Measurements from ENCODE around the gene TRPV6.

TRPV6 gene

DNA sequence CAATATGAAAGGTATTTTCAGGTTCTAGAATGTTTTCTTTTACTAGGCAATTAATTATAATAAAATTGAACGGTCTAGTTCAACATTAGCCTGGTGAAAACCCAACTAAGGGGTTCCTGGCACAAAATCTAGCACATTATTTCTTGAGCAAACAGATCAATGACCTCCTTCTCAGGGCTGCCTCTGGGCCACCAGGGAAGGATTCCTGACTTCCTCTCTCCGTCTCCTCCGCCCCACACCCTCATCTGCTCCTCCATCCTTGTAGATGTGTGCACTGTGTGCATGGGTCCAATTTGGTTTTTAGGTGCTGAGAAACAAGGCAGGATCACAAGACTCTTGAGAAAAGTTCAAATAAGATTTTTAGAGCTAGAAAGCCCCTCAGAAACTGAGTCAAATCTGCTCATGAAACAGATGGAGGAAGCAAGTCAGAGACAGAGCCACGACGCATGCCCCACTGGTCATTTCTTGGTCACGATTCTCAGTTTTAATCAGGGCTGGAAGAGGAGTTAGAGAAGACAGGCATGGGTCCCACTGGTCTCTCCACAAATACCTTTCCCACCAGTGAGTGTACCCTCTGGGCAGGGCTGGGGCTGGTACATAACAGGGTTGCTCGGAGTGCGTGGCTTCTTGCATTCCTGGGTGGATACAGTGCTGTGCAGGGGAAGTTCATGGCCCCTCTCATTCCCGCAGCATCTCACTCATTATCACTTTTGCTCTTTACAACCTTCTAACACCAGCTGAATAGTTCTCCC, 3.8 kb downstream of the TRPV6 start:
- no peak for DNase-seq

DNA sequence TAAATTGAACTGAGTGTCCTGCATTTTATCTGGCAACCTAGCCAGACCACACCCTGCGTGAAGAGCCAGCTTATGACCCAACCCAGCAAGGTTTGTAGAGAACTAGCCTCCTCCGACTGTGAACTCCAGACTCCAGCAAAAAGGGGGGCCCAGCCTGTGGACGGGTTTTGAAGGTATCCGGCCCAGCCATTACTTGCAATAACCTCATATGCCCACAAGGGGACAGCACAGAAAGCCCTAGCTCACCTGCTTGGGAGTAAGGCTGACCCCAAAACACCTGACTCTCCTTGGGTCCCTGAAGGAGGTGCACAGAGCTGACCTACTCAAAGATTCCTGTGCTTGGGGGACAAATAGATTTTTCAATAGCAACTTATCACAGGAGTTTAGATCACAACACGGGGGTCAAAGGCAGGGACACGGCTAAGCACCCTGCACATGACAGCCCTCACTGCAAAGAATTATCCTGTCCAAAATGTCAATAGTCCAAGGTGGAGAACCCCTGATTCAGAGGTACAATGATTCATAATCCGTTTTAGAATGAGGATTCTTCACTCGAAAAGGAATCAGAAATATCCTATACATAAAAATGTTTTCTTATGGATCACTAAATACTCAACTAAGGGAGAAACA, 4.6 kb downstream of the TRPV6 start:
- peak; percentile 27 for DNase-seq

GRCh38 chr7:142879060-142879459, 6.5 kb downstream of the TRPV6 start:
- DNase-seq, result no peak

- peak; percentile 40 for DNase-seq
These were observed 7.2 kb downstream of the TRPV6 start for GRCh38 chr7:142878315-142878714.

DNA sequence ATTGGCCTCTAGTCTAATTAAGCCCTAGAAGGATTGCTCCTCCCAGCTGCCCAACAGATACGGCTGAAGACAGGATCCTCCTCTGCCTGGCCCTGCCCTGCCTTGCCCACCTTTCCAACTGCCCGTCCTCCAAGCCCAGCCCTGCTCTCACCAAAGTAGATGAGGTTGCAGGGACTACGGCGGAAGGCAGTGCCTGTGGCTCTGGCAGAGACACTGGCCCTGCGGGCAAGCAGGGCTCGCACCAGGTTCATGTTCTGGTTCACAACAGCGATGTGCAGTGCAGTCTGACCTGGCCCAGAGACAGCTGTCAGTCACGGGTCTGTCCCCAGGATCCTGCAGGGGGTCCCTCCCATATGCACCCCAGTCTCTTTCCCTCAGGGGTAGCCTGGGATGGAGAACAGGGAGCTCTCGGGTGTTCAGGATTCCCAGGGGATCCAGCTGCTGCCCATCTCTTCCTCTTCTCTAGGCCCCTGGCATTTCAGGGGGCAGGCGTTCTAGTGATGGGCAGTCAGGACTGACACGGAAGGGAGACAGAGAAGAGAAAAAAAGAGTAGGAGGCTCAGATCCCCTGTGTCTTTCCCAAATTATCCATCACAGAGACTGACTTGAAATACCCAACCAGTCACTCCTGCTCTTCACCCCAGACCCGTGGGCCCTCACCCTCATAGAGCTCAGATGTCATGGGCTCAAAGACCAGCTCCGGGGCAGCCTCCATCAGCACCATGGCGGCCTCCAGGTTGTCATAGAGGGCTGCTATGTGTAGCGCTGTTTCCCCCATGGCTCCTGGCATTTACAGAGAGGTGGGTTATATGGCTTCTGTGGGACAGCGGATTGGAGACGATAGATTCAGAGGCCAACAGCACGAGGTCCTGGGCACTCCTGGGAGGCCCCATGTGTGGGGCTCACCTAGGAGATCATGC, 8.3 kb downstream of the TRPV6 start:
- DNase-seq, result no peak

GRCh38 chr7:142876236-142876960, 9.1 kb downstream of the TRPV6 start:
- no peak for DNase-seq

DNA sequence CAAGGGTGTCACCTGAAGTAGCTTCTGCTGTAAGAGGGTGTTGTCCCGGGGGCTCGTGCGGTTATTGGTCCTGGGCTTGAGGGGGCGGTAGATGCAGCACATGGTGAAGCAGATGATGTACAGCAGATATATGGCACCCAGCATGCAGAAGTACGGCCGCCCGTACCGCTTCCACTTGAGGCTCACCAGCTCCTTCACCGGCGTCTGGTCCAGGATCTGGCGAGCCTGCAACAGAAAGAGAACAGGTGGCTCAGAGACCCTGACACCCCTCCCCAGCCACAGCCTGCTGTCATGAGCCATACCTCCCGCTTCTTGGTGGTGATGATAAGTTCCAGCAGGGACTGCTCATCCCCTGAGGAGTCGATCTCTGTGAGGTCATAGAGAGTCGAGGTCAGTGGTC, 10.1 kb downstream of the TRPV6 start:
- no peak for DNase-seq

DNA sequence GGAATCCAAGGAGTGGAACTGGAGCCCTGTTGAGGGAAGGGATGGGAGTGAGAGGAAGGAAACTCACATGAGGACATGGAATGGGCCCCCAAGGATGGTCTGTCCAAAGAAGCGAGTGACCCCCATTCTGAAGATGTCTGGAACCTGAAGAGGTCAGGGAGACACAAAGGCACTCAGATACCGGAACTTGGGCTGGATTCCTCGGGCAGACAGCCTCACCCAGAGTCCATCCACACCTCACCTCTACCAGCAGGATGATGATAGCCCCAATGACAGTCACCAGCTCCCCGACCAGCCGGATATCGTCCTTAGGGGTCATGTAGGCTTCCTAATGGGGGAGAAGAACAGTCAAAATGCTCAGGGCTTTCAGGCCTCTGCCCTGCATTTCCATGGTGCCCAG, 10.7 kb downstream of the TRPV6 start:
- DNase-seq, result no peak

GRCh38 chr7:142874409-142874808, 11.1 kb downstream of the TRPV6 start:
- no peak for DNase-seq

DNA sequence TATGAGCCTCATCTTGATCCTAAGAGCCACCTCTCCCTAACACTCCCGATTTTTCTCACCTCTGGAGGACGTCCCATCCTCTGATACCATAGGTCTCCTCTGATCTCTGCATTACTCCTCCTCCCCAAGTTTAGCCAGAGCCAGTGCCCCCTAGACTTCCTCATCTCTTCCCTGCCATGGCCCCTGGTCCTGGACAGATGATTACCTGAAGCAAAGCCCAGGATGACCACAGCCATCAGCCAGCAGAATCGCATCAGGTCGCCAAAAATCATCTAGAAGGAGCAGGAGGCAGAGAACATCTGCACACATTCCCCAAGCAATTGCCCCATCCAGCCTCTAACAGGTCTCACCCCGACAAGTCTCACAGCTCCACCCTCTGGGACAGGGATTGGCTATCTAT, 11.7 kb downstream of the TRPV6 start:
- DNase-seq, result no peak

DNA sequence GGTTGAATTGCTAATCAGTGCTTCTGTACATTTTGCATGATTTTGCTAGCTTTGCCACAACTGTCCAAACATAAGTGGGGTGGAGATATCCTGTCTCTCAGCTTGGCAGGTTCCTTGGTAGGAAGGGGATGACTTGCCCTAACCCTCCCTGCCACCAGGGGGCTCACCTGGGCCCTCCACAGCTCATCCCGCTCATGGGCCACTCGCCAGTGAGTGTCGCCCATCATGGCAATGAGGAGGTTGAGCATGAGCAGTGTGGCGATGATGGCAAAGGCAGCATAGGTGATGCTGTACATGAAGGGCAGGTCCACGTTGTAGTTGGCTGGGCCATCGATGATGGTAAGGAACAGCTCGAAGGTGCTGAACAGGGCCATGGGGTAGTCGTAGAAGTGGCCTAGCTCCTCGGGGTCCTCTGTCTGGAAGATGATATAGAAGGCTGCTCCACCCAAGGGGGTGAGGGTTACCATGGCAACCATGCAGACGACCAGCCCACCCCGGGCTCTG, 12.2 kb downstream of the TRPV6 start:
- no peak for DNase-seq

DNA sequence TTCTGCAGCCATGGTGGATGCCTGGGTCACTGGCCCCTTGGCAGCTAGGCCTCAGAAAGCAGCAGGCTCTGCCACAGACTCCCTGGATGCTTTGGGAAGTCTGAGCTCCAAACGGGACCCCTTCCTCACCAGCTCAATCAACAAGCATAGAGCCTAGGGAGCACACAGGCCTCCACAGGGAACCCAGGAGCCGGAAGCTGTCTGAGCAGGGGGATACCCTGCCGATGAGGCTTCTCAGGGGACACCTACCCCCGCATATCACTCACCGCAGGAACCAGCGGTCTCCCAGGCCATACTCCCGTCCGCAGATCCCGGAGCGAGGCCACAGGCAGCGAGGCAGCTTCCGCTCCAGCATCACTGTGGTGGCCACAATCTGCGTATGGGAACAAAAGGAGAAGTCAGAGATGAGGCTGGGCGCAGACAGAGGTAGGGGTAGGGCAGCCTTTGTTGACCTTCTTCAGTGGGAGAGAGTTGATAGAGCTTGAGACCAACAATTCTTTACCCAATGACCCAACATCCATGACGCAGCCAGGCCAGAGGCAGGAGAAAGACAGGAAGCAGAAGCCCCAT, 13.4 kb downstream of the TRPV6 start:
- DNase-seq, result no peak

- DNase-seq, result no peak
These were observed 14.1 kb downstream of the TRPV6 start for GRCh38 chr7:142871260-142872105.

DNA sequence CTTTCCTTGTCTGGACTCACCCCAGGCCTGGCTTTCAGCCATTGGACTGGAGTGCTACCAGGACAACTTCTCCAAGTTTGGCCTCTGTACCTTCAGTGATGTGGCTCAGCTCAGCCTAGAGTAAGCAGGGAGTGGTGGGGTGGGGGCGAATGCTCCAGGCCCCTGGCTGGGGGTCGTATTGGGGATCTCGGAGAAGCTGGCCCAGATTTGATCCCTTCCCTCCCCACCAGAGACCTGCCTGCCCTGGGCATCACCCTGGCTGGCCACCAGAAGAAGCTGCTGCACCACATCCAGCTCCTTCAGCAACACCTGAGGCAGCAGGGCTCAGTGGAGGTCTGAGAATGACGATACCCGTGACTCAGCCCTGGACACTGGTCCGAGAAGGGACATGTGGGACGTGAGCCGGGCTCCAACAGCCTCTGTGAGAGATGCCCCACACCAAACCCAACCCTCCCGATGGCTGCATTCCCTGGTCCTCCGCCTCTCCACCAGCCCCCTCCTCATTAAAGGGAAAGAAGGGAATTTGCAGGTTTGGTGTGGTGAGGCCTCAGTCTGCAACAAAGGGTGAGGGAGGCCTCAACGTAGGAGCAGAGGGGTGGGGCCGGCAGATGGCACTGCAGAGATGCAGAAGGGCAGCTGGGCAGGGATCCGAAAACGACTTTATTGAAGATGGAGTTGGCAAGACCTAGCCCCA, 14.8 kb downstream of the TRPV6 start:
- no peak for DNase-seq

DNA sequence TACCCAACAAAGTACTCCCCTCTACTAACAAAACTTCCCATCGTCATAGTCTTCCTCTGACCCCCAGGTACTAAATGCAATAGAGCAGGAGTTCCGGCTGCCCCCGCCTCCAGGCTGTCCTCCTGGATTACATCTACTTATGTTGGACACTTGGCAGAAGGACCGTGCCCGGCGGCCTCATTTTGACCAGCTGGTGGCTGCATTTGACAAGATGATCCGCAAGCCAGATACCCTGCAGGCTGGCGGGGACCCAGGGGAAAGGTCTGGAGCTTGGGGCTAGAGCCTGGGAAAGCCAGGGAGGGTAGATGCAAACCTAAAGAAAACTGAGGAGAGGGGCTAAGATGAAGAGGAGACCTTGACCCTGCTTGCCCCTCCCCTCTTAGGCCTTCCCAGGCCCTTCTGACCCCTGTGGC, 15.4 kb downstream of the TRPV6 start:
- DNase-seq, result no peak

DNA sequence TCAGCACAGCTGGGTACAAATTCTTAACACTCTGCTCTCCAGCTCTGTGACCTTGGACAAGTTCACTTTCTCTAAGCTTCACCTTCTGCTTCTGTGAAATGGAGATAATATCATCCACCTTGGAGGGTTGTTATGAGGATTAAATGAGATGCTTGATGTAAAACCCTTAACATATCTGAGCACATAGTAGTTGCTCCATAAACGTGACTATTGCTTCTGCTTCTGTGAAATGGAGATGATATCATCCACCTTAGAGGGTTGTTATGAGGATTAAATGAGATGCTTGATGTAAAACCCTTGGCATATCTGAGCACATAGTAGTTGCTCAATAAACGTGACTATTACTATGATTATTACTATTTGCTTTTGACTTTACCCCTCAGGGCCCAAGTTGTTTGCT, 16.1 kb downstream of the TRPV6 start:
- DNase-seq, result no peak

DNA sequence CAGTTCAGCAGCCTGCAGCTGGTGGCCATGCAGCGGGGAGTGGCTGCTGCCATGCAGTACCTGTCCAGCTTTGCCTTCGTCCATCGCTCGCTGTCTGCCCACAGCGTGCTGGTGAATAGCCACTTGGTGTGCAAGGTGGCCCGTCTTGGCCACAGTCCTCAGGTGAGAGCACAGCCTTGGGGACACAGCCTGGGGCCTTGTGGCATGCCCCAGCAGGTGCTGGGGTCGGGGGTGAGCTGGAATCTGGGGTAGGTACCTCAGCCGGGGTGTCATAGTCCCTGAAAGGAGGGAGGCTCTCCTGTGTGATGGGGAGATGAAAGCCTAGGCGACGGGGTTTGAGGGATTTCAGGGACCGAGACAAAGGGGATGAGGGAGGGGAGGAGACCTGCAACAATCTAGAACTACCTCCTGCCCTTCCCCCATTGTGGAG, 16.5 kb downstream of the TRPV6 start:
- no peak for DNase-seq

DNA sequence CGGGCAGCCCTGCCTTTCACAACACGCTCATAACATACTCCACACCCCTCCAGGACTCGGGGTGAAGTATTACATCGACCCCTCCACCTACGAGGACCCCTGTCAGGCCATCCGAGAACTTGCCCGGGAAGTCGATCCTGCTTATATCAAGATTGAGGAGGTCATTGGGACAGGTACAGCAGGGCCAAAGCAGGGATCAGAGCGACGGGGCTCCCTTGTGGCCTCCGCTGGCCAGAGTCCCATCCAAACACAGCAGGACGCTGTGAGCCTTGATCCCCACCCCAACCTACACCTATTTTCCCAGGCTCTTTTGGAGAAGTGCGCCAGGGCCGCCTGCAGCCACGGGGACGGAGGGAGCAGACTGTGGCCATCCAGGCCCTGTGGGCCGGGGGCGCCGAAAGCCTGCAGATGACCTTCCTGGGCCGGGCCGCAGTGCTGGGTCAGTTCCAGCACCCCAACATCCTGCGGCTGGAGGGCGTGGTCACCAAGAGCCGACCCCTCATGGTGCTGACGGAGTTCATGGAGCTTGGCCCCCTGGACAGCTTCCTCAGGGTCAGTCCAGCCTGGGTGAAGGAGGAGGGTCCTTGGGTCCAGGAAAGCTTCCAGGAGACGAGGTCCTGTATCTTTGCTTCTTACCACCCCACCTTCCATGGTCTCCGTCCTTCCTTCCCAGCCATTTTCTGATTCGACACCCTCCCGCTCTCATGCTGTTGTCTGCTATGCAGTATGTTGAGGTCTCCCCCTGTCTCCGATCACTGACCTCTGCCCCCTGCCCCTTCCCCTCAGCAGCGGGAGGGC, 17.2 kb downstream of the TRPV6 start:
- DNase-seq, result no peak

- no peak for DNase-seq
These were observed 18.0 kb downstream of the TRPV6 start for GRCh38 chr7:142867398-142868187.
